Measurements from ENCODE around the gene TNIP2. TPM values are rescaled to one million over a fixed set of nuclear protein-coding genes. Genes with fewer than 3 reads are reported as not detected.
"Not testable (repeated sequence)": the region's sequence is repeated elsewhere in the genome, so short reads cannot be mapped to it uniquely, and the experiment has no call there.

Gene TNIP2
- total RNA-seq, 1 donor from 2014 or later: 76.7 TPM

DNA sequence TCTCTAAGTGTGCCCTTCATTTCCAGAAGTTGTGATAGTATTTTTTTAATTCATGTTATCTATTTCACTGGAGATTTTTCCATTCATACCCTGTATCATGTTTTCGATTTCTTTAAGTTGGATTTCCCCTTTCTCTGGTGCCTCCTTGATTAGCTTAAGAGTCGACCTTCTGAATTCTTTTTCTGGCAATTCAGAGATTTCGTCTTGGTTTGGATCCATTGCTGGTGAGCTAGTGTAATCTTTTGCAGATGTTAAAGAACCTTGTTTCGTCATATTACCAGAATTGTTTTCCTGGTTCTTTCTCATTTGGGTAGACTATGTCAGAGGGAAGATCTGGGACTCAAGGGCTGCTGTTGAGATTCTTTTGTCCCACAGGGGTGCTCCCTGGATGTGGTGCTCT, 27.7 kb upstream of the TNIP2 start:
- TF ChIP-seq, protein P1, sequence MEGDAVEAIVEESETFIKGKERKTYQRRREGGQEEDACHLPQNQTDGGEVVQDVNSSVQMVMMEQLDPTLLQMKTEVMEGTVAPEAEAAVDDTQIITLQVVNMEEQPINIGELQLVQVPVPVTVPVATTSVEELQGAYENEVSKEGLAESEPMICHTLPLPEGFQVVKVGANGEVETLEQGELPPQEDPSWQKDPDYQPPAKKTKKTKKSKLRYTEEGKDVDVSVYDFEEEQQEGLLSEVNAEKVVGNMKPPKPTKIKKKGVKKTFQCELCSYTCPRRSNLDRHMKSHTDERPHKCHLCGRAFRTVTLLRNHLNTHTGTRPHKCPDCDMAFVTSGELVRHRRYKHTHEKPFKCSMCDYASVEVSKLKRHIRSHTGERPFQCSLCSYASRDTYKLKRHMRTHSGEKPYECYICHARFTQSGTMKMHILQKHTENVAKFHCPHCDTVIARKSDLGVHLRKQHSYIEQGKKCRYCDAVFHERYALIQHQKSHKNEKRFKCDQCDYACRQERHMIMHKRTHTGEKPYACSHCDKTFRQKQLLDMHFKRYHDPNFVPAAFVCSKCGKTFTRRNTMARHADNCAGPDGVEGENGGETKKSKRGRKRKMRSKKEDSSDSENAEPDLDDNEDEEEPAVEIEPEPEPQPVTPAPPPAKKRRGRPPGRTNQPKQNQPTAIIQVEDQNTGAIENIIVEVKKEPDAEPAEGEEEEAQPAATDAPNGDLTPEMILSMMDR (conservative IDR thresholded peaks at IDR 0.05; ENCODE audit: low read depth, low read length): no peak
- DNase-seq (ENCODE audit: low read depth): no peak
- H3K4me3 ChIP-seq (ENCODE audit: low read depth, low read length): no peak overlapping the region

DNA sequence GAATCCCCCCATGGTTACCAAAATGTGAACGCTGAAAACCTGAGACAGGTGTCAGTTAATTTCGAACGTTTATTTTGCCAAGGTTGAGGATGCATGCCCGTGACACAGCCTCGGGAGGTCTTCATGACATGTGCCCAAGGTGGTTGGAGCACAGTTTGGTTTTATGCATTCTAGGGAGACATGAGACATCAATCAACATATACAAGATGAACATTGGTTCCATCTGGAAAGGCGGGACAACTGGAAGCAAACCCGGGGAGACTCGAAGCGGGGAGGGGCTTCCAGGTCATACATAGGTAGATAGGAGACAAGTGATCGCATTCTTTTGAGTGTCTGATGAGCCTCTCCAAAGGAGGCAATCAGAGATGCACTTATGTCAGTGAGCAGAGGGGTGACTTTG, 25.8 kb upstream of the TNIP2 start:
- TF ChIP-seq, protein P1 (conservative IDR thresholded peaks at IDR 0.05; ENCODE audit: low read depth, low read length): no peak
- H3K4me3 ChIP-seq (ENCODE audit: low read depth, low read length): no peak overlapping the region
- DNase-seq (ENCODE audit: low read depth): no peak

DNA sequence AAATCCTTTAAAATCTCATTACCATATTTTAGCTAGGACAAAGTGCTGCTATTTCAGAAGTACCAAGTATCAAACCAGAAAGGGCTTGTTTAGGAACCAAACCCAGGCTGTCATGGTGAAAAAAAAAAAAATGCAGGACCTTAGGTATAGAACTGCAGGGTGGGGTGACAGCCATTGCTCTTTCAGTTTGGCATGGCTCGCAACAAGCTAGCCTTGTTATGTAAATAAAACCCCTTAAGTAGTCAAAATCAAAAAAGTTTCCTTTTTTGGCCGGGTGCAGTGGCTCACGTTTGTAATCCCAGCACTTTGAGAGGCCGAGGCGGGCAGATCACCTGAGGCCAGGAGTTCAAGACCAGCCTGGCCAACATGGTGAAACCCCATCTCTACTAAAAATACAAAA, 24.5 kb upstream of the TNIP2 start:
- not testable (repeated sequence) for H3K4me3 ChIP-seq (ENCODE audit: low read depth, low read length); DNase-seq (ENCODE audit: low read depth)

DNA sequence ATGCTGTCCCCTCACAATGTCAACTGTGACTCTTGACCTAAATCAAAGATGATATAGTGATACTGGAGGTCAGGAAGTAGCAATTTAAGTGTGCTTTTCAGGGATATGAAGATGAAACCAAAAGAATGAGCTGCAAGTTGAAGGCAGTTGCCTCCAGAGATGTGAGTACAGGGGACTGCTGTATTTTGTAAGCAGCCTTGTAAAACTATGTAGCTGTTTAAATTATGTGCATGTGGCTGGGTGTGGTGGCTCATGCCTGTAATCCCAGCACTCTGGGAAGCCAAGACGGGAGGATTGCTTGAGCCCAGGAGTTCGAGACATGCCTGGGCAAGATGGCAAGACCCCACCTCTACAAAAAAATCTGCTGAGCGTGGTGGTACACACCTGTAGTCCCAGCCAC, 15.1 kb upstream of the TNIP2 start:
- H3K4me3 ChIP-seq (ENCODE audit: low read depth, low read length): no peak overlapping the region
- DNase-seq (ENCODE audit: low read depth): no peak
- TF ChIP-seq, protein P1 (conservative IDR thresholded peaks at IDR 0.05; ENCODE audit: low read depth, low read length): no peak

DNA sequence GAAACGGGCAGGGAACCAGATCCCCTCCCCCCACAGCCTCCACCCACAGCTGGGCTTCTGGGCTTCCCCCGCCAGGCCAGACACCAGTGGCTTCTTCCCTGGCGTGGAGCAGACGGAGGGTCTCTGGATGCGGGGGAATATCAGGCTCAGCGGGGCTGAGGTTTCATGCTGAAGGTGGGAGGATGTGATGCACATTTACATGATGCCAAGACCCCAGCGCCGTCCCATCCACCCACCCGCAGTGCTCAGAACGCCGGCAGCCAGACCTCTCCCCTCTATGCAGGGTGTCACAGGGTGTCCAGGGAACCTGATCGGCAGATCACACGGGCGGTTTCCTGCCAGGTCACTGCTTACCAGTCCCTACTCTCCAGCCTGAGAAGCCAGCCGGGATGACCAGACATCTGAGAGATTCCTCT, 12.8 kb upstream of the TNIP2 start:
- H3K4me3 ChIP-seq (ENCODE audit: low read depth, low read length): no peak overlapping the region
- TF ChIP-seq, protein P1 (conservative IDR thresholded peaks at IDR 0.05; ENCODE audit: low read depth, low read length): no peak
- no peak for DNase-seq (ENCODE audit: low read depth)

DNA sequence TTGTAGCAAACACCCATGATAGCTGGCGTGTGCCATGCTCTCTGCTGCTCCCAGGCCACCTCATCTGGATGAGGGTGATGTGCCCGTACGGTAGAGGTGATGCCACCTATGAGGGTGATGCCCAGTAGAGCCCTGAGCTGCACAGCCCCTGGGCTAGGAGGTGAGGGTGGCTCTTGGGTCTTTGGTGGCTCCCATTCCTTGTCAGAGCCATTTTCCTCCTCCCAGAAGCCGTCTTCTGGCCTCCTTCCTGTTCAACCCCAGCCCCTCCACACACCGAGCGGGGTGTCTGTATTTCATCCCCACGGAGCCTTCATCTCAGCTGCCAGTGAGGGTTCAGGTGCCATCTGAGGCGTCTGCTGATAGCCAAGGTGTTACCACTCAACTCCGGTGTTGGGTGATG, 12.0 kb upstream of the TNIP2 start:
- TF ChIP-seq, protein P1 (conservative IDR thresholded peaks at IDR 0.05; ENCODE audit: low read depth, low read length): no peak
- no peak overlapping the region for H3K4me3 ChIP-seq (ENCODE audit: low read depth, low read length)
- DNase-seq (ENCODE audit: low read depth): no peak

DNA sequence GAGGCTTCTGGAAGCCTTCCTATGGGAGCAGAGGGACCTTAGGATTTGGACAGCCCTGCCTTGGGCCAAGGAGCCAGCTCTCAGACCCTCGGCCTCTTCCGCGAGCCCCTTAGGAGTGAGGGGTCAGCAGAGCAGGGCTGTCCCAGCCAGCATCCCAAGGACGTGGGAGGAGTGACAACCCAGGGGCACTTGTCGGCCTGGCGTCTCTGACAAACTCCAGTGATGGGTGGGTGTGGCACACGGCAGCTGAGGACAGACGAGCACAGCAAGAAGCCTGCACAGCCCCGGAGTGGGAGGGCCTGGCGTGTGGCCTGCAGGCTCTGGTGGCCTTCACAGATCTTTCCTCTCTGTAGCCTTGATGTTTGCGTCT, 11.6 kb upstream of the TNIP2 start:
- TF ChIP-seq, protein P1 (conservative IDR thresholded peaks at IDR 0.05; ENCODE audit: low read depth, low read length): no peak

More for the DNA sequence above, 11.6 kb upstream of the TNIP2 start:
- DNase-seq (ENCODE audit: low read depth): no peak
- H3K4me3 ChIP-seq (ENCODE audit: low read depth, low read length): no peak overlapping the region

Measured in epithelial cell of proximal tubule (primary cell).